NCI-H2227 (cell line): ENCODE measurements around the gene ZNF423.
"Not testable (repeated sequence)": the region's sequence is repeated elsewhere in the genome, so short reads cannot be mapped to it uniquely, and the experiment has no call there.

Source experiments
- DNase-seq: peaks from one replicate; lab custom pipeline; 2025; ENCODE audit not compliant: unreplicated experiment; lab: John Stamatoyannopoulos, UW

ZNF423 gene

GRCh38 chr16:49566432-49566831, 289.5 kb downstream of the ZNF423 start:
- no peak for DNase-seq

- peak; percentile 48 for DNase-seq
Observed at GRCh38 chr16:49564496-49565229, 291.2 kb downstream of the ZNF423 start.

- no peak for DNase-seq
Observed at GRCh38 chr16:49563666-49564065, 292.2 kb downstream of the ZNF423 start.

DNA sequence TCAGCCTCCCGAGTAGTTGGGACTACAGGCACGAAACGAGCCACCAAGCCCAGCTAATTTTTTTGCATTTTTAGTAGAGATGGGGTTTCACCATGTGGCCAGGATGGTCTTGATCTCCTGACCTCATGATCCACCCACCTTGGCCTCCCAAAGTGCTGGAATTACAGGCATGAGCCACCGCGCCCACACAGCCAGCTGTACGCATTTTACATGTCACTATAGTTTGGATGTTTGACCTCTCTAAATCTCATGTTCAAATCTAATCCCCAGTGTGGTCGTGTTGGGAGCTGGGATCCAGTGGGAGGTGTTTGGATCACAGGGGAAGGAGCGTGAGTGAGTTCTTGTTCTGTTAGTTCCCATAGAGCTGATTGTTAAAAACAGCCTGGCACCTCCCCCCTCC, 293.0 kb downstream of the ZNF423 start:
- not testable (repeated sequence) for DNase-seq

DNA sequence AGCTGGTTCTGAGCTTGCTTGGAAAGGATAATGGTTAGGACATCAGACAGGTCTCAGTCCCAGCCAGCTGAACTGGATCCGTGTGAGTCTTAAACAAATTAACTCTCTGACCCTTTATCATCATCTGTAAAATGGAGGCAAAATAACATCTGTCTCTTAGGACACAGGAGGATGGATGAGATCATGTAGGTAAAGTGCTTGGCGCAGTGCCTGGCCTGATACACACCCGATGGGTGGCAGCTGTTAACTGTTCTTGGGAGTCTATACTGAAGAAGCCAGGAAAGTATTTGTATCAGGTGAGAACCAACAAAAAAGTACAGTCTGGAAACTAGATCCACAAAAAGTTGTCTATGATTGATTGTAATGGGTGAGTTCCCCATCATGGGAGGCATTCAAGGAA, 293.7 kb downstream of the ZNF423 start:
- DNase-seq: no peak

GRCh38 chr16:49560004-49560830, 295.7 kb downstream of the ZNF423 start:
- DNase-seq: no peak

DNA sequence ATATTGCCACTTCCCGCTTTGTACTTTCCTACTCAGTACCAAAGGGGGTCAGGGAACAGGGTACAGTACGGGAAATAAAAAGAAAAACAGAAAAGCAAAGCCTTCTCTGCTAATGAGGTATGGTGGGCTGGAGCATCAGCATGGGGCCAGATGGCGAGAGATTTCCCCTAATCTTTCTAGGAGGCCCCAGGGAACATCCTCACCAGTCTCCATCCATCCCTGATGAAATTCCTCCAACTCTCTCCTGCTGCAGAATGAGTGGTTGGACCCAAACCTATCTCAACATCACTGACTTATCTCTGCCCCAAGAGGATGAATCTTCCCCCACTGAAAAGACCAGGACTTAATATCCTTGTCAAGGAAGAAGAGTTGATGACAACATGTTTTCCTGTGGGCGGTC, 296.7 kb downstream of the ZNF423 start:
- DNase-seq: no peak

DNA sequence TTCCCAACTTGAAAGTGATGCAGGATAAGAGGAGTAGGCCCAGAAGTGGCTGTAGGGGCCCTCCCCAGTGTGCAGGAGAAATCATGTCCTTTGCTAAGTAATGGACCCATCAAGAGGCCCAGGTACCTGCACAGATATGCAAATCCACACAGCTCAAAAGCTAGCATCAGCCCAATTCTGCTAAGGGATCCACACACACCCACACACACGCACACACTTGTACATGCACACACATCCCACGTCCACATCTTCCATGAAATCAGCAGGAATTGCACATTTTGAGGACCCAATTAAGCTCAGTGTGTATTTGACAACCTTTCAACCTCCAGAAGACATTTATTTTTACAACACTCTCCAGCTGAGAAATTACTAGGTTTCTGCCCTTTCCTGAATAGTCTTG, 297.5 kb downstream of the ZNF423 start:
- no peak for DNase-seq

GRCh38 chr16:49556606-49557446, 299.1 kb downstream of the ZNF423 start:
- DNase-seq: peak; percentile 38

DNA sequence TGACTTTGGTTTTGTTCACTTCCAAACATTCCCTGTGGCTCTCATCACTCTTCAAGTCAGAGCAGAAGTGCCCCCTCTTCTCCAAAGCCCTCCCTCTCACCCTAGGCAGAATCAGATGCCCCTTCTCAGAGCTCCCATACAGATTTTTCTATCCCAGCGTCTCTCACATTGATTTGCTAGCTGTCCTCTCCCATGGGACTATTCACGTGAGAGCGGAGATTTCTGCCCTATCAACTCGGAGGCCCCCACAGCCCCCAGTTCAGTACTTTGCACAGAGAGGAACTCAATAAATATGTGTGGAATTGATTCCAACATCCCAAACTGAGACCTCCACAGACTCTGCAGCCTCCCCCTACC, 299.7 kb downstream of the ZNF423 start:
- no peak for DNase-seq

DNA sequence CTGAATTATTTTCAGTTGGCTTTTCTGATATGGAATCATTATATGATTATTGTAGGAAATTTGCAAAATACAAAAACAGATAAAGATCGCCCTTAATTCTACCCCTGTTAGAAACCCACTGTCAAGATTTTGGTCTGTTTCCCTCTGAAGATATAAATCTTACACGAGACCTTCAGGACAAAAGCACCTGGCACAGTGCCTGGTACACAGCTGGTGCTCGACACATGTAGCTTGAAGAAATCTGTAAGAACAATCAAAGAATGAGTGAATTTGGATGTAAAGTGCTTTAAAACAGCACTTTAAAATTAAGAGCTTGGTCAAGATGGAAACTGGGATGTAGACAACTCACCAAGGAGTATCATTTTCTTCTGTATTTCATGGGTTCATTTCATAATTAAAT, 301.2 kb downstream of the ZNF423 start:
- DNase-seq: no peak

DNA sequence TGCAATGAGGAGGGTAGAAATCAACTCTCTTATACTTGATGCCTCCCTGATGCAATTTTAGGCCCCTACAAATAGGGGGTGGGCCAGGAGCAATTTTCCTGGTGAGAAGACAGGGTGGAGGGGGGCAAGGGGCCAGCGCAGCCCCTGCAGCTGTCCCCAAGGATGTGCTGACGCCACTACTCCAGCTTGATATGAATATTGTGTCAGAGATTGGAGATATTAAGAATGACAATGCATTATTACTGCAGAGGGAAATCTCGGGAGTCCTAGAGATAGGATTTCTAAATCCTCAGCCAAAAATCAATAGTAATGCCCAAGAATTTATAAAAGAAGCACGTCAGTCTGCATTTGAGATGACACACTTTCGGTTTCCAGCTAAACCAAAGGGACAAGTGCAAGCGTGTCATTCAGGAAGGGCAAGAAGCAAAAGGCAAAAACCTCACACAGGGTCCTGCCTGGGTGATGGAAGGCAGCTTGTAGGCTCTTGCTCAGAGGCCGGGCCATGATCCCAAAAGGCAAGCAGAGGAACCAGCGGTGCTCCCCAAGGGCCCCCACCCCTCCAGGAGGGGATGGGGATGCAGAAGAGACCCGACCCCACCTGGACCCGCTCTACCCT, 303.5 kb downstream of the ZNF423 start:
- peak; percentile 9 for DNase-seq

GRCh38 chr16:49550666-49551065, 305.2 kb downstream of the ZNF423 start:
- DNase-seq: no peak

GRCh38 chr16:49550140-49550539, 305.8 kb downstream of the ZNF423 start:
- no peak for DNase-seq

- peak; percentile 27 for DNase-seq
Observed at GRCh38 chr16:49548325-49548970, 307.5 kb downstream of the ZNF423 start.

- DNase-seq: no peak
Observed at GRCh38 chr16:49547448-49547847, 308.5 kb downstream of the ZNF423 start.

DNA sequence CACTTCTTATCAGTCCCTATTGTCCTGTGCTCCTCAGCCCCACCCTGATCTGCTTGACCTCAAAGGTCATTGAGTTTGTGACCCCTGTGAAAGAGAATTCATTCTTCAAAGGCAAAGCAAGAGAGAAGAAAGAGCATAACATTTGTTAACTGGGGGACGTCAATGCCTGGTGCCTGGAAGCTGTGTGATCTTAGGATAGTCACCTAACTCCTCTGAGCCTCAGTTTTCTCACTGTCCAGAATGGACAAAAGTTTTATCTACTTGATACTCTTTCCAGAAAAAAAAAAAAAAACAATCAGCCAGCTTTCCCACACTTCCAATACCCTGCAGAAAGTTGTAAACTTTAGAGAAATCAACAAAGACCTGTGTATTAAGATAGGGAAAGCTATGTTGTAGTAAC, 309.2 kb downstream of the ZNF423 start:
- no peak for DNase-seq

DNA sequence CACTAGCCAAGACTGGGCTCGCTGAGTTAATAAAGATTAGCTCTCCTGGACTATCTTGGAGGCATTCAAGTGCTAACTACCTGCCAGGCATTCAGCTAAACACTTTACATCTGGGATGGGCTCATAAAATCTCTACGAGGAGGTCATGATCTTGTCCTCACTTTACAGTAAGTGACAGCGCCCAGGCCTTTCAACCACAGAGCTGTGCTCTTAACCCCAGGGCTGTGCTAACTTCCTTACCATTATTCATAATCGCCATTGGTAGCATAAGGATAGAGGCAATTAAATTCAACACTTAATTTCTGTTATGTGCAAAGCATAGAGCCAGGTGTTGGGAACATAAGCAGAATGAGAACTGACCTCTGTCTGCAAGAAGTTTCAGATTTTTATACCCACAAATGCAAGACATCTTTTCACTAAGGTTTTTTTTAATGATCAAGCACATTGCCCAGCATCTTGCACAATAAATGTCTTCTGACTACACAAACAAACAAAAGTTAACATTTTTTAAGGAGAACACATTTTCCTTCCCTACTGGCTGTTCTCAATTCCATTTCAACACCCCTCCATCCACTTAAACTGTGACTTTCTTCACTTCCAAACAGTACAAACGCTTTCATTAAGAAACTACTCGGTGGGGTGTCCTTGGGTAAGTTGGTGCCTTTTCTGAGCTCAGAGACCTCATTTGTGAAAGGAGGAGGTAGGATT, 310.0 kb downstream of the ZNF423 start:
- no peak for DNase-seq

DNA sequence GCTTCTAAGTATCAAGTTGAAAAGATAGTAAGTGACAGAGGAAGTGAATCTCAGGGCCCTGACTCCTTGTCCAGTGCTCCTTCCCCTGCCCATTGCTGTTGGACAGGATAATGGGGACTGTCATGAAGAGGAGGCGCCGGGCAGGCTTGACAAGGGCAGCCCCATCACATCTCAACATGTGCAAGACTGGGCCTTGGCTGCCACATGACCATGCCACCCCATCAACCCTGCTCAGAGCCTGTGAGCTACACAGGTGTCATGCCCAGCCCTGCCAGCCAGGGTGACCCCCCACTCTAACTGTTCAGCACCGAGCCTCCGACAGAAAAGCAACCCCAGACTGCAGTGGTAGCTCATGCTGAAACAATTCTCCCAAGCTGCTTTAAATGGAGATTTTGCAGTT, 310.7 kb downstream of the ZNF423 start:
- no peak for DNase-seq

- no peak for DNase-seq
Observed at GRCh38 chr16:49544828-49545227, 311.1 kb downstream of the ZNF423 start.
